SKM-1 treated with dmso at 0.1 percent for 144 hours (cell line): ENCODE results near the gene HNRNPA0.

Experiments
- DNase-seq: peaks from one replicate; lab custom pipeline; 2025; ENCODE audit not compliant: unreplicated experiment; lab: John Stamatoyannopoulos, UW

Gene HNRNPA0

DNA sequence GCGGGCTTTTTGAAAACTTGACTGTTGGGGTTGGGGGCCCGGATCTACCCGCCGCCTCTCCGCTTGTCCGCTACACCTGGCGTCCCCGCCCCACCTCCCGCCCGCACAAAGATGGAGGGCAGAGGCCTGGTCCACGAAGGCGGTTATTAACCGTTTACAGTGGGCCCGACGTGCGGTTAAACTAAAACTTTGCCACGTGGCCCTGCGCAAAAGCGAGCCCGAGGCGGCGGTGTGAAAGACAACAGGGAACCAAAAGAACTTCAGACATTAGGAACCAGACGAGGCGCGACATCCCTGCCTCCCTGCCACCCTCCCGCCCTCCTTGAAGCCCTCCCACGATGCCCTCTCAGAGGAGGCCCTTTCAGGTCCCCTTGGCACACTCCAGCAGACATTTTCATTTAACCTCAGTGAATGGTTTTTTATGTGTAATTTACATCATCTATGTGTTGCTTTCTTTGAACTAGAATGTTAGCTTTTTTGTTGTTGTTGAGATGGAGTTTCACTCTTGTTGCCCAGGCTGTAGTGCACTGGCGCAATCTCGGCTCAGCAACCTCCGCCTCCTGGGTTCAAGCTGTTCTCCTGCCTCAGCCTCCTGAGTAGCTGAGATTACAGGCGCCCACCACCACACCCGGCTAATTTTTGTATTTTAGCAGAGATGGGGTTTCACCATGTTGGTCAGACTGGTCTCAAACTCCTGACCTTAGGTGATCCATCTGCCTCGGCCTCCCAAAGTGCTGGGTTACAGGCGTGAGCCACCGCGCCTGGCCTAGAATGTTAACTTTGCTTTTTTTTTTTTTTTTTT is 999 bp upstream of the HNRNPA0 start:
- DNase-seq: no peak

DNA sequence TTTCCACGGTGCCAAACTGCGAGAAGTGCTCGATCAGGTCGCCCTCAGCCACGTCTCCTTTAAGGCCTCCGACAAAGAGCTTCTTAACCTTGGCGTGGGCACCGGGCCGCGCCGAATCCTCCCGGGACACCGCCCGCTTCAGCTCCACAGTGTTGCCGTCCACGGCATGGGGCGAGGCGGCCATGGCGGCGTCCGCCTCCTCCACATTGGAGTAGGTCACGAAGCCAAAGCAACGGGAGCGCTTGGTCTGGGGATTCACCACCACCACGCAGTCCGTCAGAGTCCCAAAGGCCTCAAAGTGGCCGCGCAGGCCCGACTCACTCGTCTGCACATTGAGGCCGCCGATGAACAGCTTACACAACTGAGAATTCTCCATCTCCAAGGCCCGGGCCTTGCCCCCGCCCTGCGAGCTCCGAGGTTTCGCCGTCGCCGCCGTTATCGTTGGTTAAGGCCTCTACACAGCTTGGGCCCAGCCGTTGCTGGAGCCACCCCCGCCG is 424 bp downstream of the HNRNPA0 start:
- no peak for DNase-seq

GRCh38 chr5:137752905-137753690 is 1.1 kb downstream of the HNRNPA0 start:
- peak; percentile 69 for DNase-seq

- DNase-seq: peak; percentile 47
These were observed 2.2 kb downstream of the HNRNPA0 start for GRCh38 chr5:137751869-137752491.

- DNase-seq: no peak
These were observed 3.7 kb downstream of the HNRNPA0 start for GRCh38 chr5:137750436-137750835.

DNA sequence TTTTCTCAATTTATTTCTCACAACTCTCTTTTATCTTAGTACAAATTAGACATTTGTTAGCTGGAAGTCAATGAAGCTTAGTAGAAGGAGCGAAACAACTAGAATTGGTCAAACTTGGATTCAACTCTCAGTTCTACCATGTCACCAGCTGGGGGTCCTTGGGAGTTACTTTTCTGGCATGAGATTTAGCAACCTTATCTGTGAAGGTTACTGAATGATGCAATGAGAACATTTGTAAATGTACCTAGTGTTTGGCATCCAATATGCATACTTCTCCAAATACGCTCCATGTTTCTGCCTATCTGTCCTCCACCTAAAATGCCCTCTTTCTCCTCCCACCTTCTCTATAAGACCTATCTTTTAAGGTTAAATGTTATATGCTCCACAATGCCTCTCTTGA is 6.3 kb downstream of the HNRNPA0 start:
- DNase-seq: no peak

DNA sequence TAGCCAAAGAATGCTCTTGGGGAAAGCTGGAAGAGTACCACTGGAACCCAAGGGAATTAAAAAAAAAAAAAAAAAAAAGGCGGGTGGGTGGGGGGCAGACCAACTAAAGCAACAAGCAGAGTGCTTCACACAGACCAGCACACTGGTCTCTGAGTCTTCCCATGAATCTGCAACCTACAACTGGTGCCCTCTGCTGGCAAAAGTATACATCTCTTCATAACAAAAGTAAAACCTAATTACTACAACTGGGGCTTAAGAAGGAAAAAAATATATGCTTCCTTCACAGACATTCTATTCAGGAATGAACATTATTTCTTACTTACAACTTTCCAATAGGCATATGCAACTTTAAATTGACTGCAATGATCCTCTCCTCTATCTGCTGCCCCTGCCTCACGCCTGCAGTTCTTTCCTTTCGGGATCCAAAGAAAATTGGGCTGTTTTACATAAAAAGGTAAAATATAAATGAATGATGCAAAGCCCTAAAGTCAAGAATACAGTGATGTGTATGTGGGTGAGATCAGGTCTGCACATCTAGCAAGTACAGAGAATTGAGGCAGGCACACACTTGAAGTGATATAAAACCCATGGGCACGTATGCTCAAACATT is 11.0 kb downstream of the HNRNPA0 start:
- DNase-seq: peak; percentile 64

DNA sequence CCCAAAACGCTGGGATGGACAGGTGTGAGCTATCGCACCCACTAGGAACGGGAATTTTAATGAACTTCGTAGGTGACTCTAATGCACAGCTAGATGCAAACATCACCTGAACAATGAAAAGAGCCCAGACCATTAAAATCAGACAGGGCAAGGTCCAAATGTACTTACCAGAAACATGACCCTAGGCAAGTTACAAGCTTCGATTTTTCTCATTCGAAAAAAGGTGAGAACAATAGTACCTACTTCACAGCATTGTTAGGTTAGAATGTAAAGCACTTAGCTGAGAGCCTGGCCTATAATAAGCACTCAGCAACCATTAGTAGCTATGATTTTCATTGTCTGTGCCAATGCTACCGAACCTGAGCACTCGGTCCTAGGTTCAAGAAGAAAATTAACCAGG is 12.4 kb downstream of the HNRNPA0 start:
- no peak for DNase-seq

DNA sequence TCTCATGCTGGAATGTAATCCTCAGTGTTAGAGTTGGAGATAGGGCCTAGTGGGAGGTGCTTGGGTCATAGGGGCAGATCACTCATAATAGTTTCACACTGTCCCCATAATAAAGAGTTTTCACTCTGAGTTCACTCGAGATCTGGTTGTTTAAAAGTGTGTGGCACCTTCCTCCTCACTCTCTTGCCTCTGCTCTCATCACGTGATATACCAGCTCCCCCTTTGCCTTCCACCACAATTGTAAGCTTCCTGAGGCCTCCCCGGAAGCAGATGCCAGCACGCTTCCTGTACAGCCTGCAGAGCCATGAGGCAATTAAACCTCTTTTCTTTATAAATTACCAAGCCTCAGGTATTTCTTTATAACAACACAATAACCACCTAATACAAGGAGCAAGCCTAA is 14.4 kb downstream of the HNRNPA0 start:
- DNase-seq: no peak

- no peak for DNase-seq
These were observed 15.2 kb downstream of the HNRNPA0 start for GRCh38 chr5:137738947-137739346.

DNA sequence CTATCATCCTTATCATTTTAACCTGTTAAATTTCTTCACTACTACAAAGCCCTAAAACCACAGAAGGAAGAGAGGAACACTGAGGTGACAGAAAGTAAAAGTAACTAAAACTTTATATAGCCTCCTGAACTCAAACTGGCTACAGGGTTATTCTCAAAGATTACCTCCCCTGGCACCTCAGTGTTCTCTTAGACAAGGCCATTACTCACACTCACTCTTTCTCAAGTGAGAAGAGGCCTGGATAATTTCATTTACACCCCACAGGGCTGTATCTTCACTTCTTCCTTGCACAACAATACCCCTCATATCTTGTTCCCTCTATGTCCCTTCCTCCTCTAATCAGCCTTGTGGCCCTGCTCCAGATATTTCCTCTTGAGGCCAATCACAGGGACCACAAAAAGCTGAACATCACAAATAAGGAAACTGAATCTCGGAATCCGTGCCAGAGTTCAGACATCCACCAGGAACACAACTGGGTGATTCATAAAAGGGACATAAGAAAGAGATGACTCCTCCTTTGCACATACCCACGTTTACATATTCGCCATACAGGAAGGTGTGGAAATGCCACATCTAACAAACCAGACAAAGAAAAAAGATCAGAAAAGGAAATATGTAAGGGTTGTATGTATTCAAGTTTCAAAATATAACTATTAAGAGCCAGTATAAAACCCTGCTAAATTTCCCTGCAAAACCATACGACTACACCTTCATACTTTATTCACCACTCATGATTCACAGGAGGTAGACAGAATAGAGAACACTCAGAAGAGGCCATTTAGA is 16.6 kb downstream of the HNRNPA0 start:
- peak; percentile 46 for DNase-seq

DNA sequence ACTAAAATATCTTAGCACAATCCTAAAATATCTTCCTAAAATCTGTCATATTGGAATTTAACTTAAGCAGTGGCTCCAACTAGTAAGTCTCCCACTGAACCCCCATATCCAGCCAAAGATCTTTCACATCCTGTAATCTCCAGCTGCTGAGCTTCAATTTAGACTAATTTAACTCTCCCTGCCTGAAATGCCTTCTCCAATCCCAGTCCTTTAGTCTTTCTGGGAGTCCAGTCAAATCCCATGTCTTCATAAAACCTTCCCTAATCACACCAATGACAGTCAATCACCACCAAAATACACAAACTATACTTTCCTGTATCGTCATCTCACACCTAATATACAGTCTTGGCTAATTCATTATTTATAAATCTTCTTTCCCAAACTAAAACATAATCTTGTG is 17.7 kb downstream of the HNRNPA0 start:
- no peak for DNase-seq

DNA sequence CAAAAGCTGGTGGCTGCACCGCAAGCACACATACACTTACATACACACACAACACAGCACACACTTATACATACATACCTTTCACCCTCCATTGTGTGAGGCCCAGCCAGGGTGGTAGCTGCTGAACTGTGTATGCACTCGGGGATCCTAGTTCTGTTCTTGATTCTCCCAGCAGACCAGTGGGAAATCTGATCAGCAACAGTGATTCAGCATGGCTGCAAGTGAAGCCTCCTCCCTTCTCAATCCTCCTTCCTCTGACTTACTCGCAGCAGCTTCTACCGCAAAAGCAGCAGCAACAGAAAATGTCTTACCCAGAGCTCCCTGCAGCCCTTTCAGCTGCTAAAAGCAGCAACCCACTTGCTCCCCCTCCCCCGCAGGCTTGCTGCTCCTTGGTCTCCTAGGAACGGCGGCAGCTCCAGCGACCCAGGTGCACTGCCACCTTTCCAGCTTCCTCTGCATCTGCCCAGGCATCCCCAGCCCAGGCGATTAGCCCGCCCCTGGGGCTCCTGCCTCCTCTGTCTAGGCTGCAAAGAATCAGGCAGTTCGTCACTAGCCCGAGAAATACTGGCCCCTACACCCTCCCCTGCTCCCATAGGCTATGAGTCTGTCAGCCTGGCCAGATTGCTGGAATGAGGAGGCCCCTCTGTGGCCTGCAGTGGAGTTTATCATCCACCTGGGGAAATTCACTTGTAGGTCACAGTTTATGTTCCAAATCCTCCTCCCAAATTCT is 18.4 kb downstream of the HNRNPA0 start, which contains the start of gene KLHL3:
TSS of gene KLHL3 (minus strand) at position 535 of the 730 bp plus-strand sequence. CDS start at position 92, 443 bp downstream.
- DNase-seq: no peak

DNA sequence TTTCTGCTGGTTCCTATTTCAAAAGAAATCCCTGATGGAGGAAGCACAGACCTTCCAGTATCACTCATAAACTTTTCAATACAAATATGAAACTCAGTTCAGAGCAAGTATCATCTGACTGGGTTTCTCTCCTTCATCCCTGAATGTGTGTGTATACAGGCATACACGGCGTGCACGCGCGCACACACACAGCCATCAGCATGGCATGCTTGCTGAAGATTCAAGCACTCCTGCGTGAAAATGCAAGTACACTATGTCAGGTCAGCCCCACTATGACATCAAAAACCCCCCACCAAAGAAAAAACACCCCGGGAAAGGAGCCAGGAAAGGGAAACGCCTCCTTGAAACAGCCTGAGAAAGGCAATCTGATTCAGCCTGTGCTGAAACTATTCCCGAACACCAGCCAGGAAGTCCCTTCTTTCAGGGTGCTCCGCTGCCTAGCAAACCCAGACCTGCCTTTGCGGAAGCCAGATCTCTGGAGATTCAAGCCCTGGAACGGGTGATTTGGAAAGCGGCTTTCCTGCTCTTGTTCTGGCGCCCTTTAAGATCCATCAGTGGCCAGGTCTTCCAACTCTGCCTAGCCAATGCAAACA is 19.1 kb downstream of the HNRNPA0 start:
- DNase-seq: no peak

GRCh38 chr5:137734331-137734730 is 19.8 kb downstream of the HNRNPA0 start:
- DNase-seq: no peak

GRCh38 chr5:137733922-137734321 is 20.2 kb downstream of the HNRNPA0 start:
- DNase-seq: no peak

- DNase-seq: no peak
These were observed 21.2 kb downstream of the HNRNPA0 start for GRCh38 chr5:137733006-137733405.

DNA sequence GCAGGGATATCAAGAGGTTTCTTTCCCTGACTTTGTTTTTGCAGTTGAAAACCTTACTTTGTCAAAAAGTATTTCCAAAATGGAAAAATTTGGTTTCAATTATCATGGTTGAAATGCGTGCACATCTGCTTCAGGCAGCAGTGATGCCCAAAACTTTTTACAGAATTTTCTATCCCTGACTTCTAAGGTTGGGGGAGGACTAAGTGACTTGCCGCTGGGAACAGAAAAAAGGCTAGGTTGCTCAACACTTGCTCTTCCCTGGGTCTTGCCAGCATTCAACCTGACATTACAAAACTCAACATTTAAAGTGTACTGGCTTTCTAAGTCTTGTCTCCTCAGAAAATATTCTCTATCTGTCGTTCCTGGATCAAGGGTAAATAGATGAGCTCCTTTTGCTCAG is 23.0 kb downstream of the HNRNPA0 start:
- no peak for DNase-seq

DNA sequence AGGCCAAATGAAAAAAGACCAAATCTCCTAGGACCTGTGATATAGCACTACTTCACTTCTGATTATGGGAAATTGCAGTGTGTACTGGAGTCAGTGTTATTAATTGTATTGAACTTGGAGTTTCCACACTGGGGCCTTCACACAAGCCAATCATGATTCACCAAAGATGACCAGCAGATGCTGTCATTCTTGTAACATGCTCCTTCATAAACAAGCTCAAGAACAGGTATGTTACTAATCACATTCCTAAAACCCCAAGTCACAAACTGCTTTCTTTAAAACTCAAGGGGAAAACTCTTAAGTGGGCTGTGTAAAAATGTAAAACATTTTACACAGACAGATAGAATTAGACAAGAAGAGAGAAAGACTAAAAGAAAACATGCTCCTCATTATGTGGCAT is 23.8 kb downstream of the HNRNPA0 start:
- DNase-seq: no peak
